Motor neuron (in vitro differentiated cells): ENCODE measurements around the gene TRPV2. TPM values are rescaled to one million over a fixed set of nuclear protein-coding genes. Genes with fewer than 3 reads are reported as not detected.

Experiments used
- ATAC-seq, 8 experiments: fragments of 200-7000 bp; cut with Tn5 transposase; replicated peaks in 6 of 8; 2 replicates each; pipeline ENCODE4 v1.8.0; 2021; ENCODE audit warnings: mild to moderate bottlenecking in 8 of 8, moderate library complexity in 8 of 8
- H3K27ac ChIP-seq, 2 donors: fragments of 250-450 bp; sonication (Bioruptor Pico); 2 replicates each; pipeline ENCODE4 v1.9.0; 2021; ENCODE audit warnings: antibody characterized with exemption in 2 of 2, mild to moderate bottlenecking in 2 of 2, moderate library complexity in 1 of 2
- H3K4me1 ChIP-seq, 2 donors: fragments of 250-450 bp; sonication (Bioruptor Pico); replicated peaks in 1 of 2; 2 replicates each; pipeline ENCODE4 v1.6.1; 2021; ENCODE audit warnings: antibody characterized with exemption in 2 of 2, mild to moderate bottlenecking in 2 of 2, moderate library complexity in 1 of 2
- H3K4me3 ChIP-seq, 5 donors: fragments of 250-450 bp; sonication (Bioruptor Pico); 2 replicates each; pipeline ENCODE4 v1.9.0; 2021; ENCODE audit warnings: antibody characterized with exemption in 5 of 5, mild to moderate bottlenecking in 5 of 5, moderate library complexity in 4 of 5
- WGBS, 10 experiments: fragments of 450-650 bp; shearing (Covaris generic); methylation state at CpG; one replicate each; pipeline ENCODE4 v1.0.0; 2022; 5-methylcytosine and 5-hydroxymethylcytosine counted together
- in situ Hi-C, 9 experiments: fragments of 400-800 bp; cut with MboI; loops; one replicate each; pipeline ENCODE4 v1.15.0; 2021; ENCODE audit warnings: low sequenced_read_pairs in 9 of 9, low pct_unique_long_range_greater_than_20kb in 2 of 9; ENCODE audit not compliant: unreplicated experiment in 9 of 9
- total RNA-seq, 8 experiments: library from RNA; unstranded; fragments of 300-600 nt; gene quantifications; 2 replicates each; pipeline versions ENCODE4 v1.2.3 to v1.2.4, GENCODE V29; 2022

The TRPV2 gene, protein sequence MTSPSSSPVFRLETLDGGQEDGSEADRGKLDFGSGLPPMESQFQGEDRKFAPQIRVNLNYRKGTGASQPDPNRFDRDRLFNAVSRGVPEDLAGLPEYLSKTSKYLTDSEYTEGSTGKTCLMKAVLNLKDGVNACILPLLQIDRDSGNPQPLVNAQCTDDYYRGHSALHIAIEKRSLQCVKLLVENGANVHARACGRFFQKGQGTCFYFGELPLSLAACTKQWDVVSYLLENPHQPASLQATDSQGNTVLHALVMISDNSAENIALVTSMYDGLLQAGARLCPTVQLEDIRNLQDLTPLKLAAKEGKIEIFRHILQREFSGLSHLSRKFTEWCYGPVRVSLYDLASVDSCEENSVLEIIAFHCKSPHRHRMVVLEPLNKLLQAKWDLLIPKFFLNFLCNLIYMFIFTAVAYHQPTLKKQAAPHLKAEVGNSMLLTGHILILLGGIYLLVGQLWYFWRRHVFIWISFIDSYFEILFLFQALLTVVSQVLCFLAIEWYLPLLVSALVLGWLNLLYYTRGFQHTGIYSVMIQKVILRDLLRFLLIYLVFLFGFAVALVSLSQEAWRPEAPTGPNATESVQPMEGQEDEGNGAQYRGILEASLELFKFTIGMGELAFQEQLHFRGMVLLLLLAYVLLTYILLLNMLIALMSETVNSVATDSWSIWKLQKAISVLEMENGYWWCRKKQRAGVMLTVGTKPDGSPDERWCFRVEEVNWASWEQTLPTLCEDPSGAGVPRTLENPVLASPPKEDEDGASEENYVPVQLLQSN
- 1 to 10 TPM in 4 of 8 experiments, under 1 TPM in 3, not detected in 1; 0.33 to 7.0 (median 1.1) TPM for total RNA-seq

- Histone ChIP-seq H3K4me1 (peaks cover 7 to 18% of the 10 kb centered on the region in 2 donors), H3K4me3 (peak within 1 kb of the TSS in 2 of 5 donors; percentile 8 to 13), H3K27ac (no peak within 1 kb of the TSS)
- WGBS, 10 experiments = 0 to 80% (median 26%) methylated on average over 1 to 7 of the region's 21 CpGs; no CpG with 5 or more reads in 6 of the 10 experiments
- in situ Hi-C loops = loop anchor here in 1 of 9 experiments (25.0 kb wide), 1 partner anchor 103 kb away; no protein-coding TSS in a partner anchor
- peak in 7 of 8 experiments; percentile 7 to 66 (median 58) for ATAC-seq
Measured at GRCh38 chr17:16415031-16415924, at the start of gene TRPV2. Gene TRPV2 (plus strand): TSS chr17:16415571. CDS start chr17:16417669, 2,098 bp downstream.

DNA sequence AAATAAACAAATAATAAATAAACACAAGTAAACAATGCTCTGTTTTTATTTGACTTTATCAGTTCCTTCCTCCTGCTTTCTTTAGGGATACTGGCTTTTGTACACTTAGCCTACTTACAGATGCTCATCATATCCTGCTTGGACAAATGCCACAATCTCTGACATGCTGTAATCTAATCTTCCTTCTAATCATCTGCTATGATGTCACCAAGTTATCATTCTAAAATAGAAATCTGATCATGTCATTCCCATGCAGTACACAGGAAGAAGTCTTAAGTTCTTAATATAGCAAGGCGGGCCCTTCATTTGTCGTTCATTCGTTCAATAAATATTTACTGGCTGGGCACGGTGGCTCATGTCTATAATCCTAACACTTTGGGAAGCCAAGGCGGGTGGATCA lies 43.6 kb upstream of the TRPV2 start:
- peak in 4 of 8 experiments; percentile 36 to 75 (median 66) for ATAC-seq
- no peak overlapping the region for H3K4me3 ChIP-seq
- H3K4me1 ChIP-seq = no peaks in the 10 kb centered on the region
- in situ Hi-C loops = loop anchor here in 1 of 9 experiments (25.0 kb wide), 1 partner anchor 141 kb away; no protein-coding TSS in a partner anchor
- H3K27ac ChIP-seq = no peak overlapping the region
- 52 to 100% (median 91%) methylated on average over 2 to 5 of the region's 5 CpGs; no CpG with 5 or more reads in 3 of the 10 experiments for WGBS, 10 experiments

- ATAC-seq = peak in 3 of 8 experiments; percentile 29 to 93 (median 89)
- in situ Hi-C loops = loop anchor here in 1 of 9 experiments (25.0 kb wide), 1 partner anchor 138 kb away; no protein-coding TSS in a partner anchor
- whole genome bisulfite sequencing, 10 experiments = 22 to 100% (median 91%) methylated on average over 2 to 11 of the region's 16 CpGs
- no peak overlapping the region for H3K27ac ChIP-seq
- no peak overlapping the region for H3K4me3 ChIP-seq
- H3K4me1 ChIP-seq = no peaks in the 10 kb centered on the region
Measured at GRCh38 chr17:16374146-16374938, 41.0 kb upstream of the TRPV2 start.

DNA sequence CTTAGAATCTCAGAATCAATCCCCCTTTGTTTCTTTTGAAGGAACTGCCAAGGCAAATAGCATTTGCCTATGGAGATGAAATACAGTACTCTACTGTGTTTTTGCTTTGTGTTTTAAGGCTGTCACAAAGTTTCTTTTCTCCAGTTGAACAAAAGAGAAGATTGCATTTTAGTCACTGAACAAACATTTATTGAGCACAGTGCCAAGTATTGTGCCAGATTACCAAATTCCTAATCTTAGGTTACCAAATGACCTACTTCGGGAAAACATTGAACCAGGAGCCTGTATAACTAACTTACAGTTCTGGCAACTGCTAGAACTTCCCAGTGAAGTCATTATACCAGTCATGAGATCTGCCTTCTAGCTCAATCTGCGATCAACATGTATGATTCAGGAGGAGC lies 37.4 kb upstream of the TRPV2 start:
- Histone ChIP-seq H3K27ac (no peak overlapping the region), H3K4me1 (peaks cover 4 to 6% of the 10 kb centered on the region in 2 donors), H3K4me3 (no peak overlapping the region)
- ATAC-seq = peak in 2 of 8 experiments; percentile 2 to 3
- in situ Hi-C loops = loop anchor here in 1 of 9 experiments (25.0 kb wide), 1 partner anchor 134 kb away; no protein-coding TSS in a partner anchor
- 0 to 100% (median 84%) methylated on average over 1 to 2 of the region's 2 CpGs; no CpG with 5 or more reads in 1 of the 10 experiments for WGBS, 10 experiments

- Histone ChIP-seq H3K4me3 (no peak overlapping the region), H3K27ac (no peak overlapping the region), H3K4me1 (peaks cover 5 to 8% of the 10 kb centered on the region in 2 donors)
- 48 to 100% (median 83%) methylated on average over 1 to 9 of the region's 17 CpGs; no CpG with 5 or more reads in 2 of the 10 experiments for WGBS, 10 experiments
- ATAC-seq = no peak
- in situ Hi-C loops = loop anchor here in 1 of 9 experiments (25.0 kb wide), 1 partner anchor 134 kb away; no protein-coding TSS in a partner anchor
Measured at GRCh38 chr17:16378636-16379282, 36.6 kb upstream of the TRPV2 start.

GRCh38 chr17:16379654-16380053 lies 35.7 kb upstream of the TRPV2 start:
- in situ Hi-C loops = loop anchor here in 1 of 9 experiments (25.0 kb wide), 1 partner anchor 133 kb away; no protein-coding TSS in a partner anchor
- no peak overlapping the region for H3K4me3 ChIP-seq
- ATAC-seq = no peak
- H3K27ac ChIP-seq = no peak overlapping the region
- 65 to 100% (median 96%) methylated on average over 1 to 6 of the region's 8 CpGs; no CpG with 5 or more reads in 4 of the 10 experiments for WGBS, 10 experiments
- H3K4me1 ChIP-seq = peaks cover 5 to 8% of the 10 kb centered on the region in 2 donors

GRCh38 chr17:16380640-16381495 lies 34.5 kb upstream of the TRPV2 start, which contains the start of gene UBB:
Gene UBB (plus strand): TSS chr17:16381091. CDS start chr17:16381908, 817 bp downstream.
- in situ Hi-C loops = loop anchor here in 1 of 9 experiments (25.0 kb wide), 1 partner anchor 131 kb away; no protein-coding TSS in a partner anchor
- Histone ChIP-seq H3K4me1 (peaks cover 5 to 8% of the 10 kb centered on the region in 2 donors), H3K4me3 (peak within 1 kb of the TSS; percentile 42 to 72 (median 52)), H3K27ac (peak within 1 kb of the TSS; percentile 96 to 99)
- ATAC-seq = peak; percentile 91 to 96 (median 94)
- WGBS, 10 experiments = 0 to 4% (median 0%) methylated on average over 6 to 41 of the region's 67 CpGs; no CpG with 5 or more reads in 3 of the 10 experiments

DNA sequence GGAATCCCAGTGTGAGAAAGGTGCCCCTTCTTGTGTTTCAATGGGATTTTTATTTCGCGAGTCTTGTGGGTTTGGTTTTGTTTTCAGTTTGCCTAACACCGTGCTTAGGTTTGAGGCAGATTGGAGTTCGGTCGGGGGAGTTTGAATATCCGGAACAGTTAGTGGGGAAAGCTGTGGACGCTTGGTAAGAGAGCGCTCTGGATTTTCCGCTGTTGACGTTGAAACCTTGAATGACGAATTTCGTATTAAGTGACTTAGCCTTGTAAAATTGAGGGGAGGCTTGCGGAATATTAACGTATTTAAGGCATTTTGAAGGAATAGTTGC lies 33.9 kb upstream of the TRPV2 start:
- Histone ChIP-seq H3K4me3 (peak overlapping the region; percentile 42 to 72 (median 52)), H3K4me1 (peaks cover 5 to 8% of the 10 kb centered on the region in 2 donors), H3K27ac (peak overlapping the region; percentile 96 to 99)
- in situ Hi-C loops = loop anchor here in 1 of 9 experiments (25.0 kb wide), 1 partner anchor 131 kb away; no protein-coding TSS in a partner anchor
- ATAC-seq = peak in 2 of 8 experiments; percentile 1
- 0 to 9% (median 3%) methylated on average over 4 to 13 of the region's 14 CpGs; no CpG with 5 or more reads in 1 of the 10 experiments for WGBS, 10 experiments

DNA sequence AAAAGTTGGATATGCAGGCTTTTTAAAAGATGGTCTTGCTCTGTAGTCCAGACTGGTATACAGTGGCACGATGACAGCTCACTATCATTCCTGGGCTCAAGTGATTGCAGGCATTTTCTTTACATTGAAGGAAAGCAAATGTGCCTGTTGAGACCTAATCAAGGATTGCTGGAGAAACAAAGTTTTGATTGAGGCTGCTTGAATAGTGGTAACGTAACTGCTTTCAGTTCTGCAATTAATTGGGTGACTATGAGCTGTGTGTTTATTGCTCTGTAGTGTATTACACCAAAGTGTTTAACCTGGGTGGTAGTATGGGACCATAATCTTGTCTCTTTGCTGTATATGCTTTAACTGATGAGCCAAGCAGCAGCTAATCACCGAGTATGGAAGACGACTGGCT lies 32.2 kb upstream of the TRPV2 start:
- no peak overlapping the region for H3K27ac ChIP-seq
- WGBS, 10 experiments = 40 to 100% (median 100%) methylated on average over 1 to 3 of the region's 4 CpGs; no CpG with 5 or more reads in 2 of the 10 experiments
- H3K4me3 ChIP-seq = no peak overlapping the region
- in situ Hi-C loops = loop anchor here in 1 of 9 experiments (25.0 kb wide), 1 partner anchor 129 kb away; no protein-coding TSS in a partner anchor
- H3K4me1 ChIP-seq = peaks cover 5 to 8% of the 10 kb centered on the region in 2 donors
- ATAC-seq = no peak

GRCh38 chr17:16383772-16384287 lies 31.5 kb upstream of the TRPV2 start:
- ATAC-seq = no peak
- 72 to 100% (median 100%) methylated on average over 1 to 4 of the region's 5 CpGs; no CpG with 5 or more reads in 1 of the 10 experiments for WGBS, 10 experiments
- peaks cover 5 to 8% of the 10 kb centered on the region in 2 donors for H3K4me1 ChIP-seq
- H3K4me3 ChIP-seq = no peak overlapping the region
- in situ Hi-C loops = loop anchor here in 1 of 9 experiments (25.0 kb wide), 1 partner anchor 128 kb away; no protein-coding TSS in a partner anchor
- H3K27ac ChIP-seq = no peak overlapping the region
